ENCODE data around the gene NDRG2. TPM values are rescaled to one million over a fixed set of nuclear protein-coding genes. Genes with fewer than 3 reads are reported as not detected.
A peak's percentile ranks its signal among the peaks of the same experiment; 100 is the strongest.

NDRG2 gene
- 100 to 1,000 TPM; 335 to 360 TPM for total RNA-seq

DNA sequence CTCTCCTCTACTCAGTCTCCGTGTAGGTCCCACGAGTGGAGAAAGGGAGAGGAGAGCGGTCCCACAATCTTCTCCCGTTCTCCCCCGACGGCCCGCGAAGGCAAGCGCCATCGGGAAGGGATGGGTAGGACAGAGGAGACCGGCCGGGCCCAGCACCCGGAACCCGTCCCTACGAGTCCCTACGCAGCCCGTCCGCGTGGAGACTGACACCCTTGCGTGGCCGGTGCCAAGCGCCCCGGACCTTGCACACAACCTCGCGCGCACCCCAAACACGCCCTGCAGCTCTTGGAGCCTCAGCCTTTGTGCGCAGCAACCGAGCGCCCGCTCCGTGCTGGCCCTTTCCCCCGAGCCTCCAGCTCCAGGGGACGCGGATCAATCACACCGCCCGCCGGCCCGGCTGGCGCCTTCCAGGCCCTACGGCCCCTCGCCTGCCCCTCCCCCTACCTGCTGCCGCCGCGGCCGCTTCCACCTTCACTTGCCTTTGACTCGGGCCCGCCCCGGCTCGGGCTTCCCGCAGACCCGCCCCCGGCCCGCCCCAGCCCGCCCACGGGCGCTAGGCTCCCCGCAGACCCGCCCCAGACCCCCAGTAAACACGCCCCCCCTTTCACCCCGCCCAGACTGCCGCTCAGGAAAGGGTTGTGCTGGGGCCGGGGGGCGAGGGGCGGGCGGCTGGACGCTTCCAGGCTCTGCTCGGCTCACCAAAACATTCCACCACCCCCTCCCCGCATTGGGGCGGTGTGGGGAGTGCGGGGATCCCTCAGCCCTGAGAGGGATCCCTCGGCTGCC, at the start of gene NDRG2:
Gene NDRG2, minus strand, starts transcription at position 477 of the 786 bp plus-strand sequence. CDS start 1,746 bp downstream, outside the sequence.
- Histone ChIP-seq H3K36me3 (peaks cover 23% of the 10 kb centered on the region), H3K4me3 (peak within 1 kb of the TSS; percentile 85 to 89), H3K9me3 (no peaks in the 10 kb centered on the region), H3K4me1 (peaks cover 0 to 38% of the 10 kb centered on the region in 2 donors), H3K27me3 (no peaks in the 10 kb centered on the region), H3K27ac (peak within 1 kb of the TSS; percentile 96 to 98)
- peak; percentile 72 for DNase-seq (ENCODE audit: low spot score)
- TF ChIP-seq, protein P1, sequence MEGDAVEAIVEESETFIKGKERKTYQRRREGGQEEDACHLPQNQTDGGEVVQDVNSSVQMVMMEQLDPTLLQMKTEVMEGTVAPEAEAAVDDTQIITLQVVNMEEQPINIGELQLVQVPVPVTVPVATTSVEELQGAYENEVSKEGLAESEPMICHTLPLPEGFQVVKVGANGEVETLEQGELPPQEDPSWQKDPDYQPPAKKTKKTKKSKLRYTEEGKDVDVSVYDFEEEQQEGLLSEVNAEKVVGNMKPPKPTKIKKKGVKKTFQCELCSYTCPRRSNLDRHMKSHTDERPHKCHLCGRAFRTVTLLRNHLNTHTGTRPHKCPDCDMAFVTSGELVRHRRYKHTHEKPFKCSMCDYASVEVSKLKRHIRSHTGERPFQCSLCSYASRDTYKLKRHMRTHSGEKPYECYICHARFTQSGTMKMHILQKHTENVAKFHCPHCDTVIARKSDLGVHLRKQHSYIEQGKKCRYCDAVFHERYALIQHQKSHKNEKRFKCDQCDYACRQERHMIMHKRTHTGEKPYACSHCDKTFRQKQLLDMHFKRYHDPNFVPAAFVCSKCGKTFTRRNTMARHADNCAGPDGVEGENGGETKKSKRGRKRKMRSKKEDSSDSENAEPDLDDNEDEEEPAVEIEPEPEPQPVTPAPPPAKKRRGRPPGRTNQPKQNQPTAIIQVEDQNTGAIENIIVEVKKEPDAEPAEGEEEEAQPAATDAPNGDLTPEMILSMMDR (IDR thresholded peaks at IDR 0.05), result no peak

DNA sequence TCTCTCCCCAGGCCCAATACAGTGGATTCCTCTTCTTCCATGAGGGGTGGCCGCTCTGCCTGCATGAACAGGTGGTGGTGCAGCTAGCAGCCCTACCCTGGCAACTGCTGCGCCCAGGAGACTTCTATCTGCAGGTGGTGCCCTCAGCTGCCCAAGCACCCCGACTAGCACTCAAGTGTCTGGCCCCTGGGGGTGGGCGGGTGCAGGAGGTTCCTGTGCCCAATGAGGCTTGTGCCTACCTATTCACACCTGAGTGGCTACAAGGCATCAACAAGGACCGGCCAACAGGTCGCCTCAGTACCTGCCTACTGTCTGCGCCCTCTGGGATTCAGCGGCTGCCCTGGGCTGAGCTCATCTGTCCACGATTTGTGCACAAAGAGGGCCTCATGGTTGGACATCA, 49.1 kb upstream of the NDRG2 start:
- Histone ChIP-seq H3K4me3 (no peak overlapping the region), H3K9me3 (no peaks in the 10 kb centered on the region), H3K27ac (no peak overlapping the region), H3K36me3 (peaks cover 32% of the 10 kb centered on the region), H3K27me3 (no peaks in the 10 kb centered on the region), H3K4me1 (peaks cover 0 to 35% of the 10 kb centered on the region in 2 donors)
- DNase-seq (ENCODE audit: low spot score), result no peak
- TF ChIP-seq, protein P1 (IDR thresholded peaks at IDR 0.05), result no peak

DNA sequence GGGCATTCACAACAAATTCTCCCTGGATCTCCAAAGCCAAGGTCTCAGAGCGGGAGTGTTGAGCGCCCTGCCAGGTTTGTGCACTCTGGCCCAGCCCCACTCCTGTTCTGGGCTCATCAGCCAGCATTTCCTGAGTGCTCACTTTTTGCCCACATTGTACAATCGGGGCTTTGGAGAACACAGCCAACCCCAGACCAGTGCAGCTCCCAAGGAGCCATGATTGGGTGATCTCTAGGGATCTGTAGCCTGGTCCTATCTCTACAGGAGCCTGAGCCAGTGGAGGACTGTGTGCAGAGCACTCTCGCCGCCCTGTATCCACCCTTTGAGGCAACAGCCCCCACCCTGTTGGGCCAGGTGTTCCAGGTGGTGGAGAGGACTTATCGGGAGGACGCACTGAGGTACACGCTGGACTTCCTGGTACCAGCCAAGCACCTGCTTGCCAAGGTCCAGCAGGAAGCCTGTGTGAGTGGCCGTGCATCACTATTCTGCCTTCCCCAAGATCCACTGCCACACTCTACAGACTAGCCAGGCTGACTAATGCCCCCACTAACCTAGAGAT, 48.0 kb upstream of the NDRG2 start:
- Histone ChIP-seq H3K36me3 (peaks cover 22% of the 10 kb centered on the region), H3K4me1 (peaks cover 0 to 41% of the 10 kb centered on the region in 2 donors), H3K27ac (peak overlapping the region; percentile 88 to 90), H3K9me3 (no peaks in the 10 kb centered on the region), H3K27me3 (no peaks in the 10 kb centered on the region), H3K4me3 (no peak overlapping the region)
- TF ChIP-seq, protein P1 (IDR thresholded peaks at IDR 0.05), result no peak
- DNase-seq (ENCODE audit: low spot score), result no peak

DNA sequence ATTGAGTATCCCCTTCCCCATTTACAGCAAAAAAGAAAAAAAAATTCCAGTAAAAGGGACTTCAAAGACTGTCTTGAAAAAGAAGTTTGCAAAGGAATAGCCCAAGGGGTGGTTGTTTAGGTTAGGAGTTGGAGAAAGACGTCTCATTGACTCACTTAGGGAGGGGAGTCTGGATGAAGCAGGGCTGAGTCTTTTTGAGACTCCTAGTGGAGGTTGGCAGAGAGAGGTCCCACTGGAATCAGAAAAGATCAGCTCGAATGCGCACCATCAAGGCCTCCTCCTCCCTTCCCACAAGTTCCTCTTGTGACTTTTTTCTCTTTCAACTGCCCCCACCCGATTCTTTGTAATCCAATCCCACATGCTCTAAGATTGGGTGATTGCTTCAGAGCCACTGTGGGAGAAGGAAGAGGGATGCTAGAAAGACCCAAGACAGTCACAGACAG, 47.2 kb upstream of the NDRG2 start:
- DNase-seq (ENCODE audit: low spot score), result peak; percentile 78
- TF ChIP-seq, protein P1 (IDR thresholded peaks at IDR 0.05), result no peak
- H3K36me3 ChIP-seq, result peaks cover 17% of the 10 kb centered on the region
- no peaks in the 10 kb centered on the region for H3K9me3 ChIP-seq
- H3K27me3 ChIP-seq, result no peaks in the 10 kb centered on the region
- H3K27ac ChIP-seq, result peak overlapping the region; percentile 88 to 90
- H3K4me3 ChIP-seq, result peak overlapping the region; percentile 64 to 83
- H3K4me1 ChIP-seq, result peaks cover 0 to 41% of the 10 kb centered on the region in 2 donors

DNA sequence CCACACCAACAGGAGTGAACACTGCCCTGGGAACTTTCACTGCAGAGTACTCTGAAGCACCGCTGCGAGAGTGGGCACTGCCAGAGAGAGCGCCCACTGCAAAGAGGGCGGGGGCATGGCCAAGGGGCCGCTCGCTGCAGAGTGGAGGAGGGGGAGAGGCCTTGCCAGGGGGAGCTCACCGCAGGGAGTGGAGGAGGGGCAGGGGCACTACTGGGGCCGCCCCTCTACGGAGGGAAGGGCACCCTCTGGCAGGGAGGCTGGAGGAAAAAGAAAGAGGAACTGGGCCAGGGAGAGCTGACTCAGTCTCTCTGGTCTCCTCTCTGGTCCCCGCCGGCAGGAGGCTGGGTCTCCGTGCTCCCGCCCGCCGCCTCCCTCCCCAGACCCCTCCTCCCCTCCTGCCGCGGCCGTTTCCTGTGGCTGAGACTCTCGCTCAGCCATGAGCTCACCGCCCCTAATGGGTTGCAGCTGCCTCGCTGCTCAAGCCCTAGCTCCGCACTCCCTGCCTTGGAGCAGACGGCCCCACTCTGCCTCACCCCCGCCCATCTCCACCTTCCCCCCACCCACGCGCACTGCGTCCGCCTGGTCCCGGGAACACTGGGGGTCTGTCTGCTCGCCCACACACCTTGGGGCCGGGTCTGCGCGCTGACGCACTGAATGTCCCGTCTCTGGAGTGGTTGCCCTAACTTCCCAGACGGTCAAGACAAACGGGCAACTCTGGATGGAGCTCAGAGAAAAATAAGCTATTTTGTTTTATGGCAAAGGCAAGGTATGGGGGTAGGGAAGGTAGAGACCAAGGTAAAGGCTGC, 46.6 kb upstream of the NDRG2 start:
- Histone ChIP-seq H3K4me1 (peaks cover 0 to 41% of the 10 kb centered on the region in 2 donors), H3K36me3 (peaks cover 11% of the 10 kb centered on the region), H3K27ac (peak overlapping the region; percentile 88 to 90), H3K4me3 (peak overlapping the region; percentile 64 to 83), H3K27me3 (no peaks in the 10 kb centered on the region), H3K9me3 (no peaks in the 10 kb centered on the region)
- TF ChIP-seq, protein P1 (IDR thresholded peaks at IDR 0.05), result no peak
- DNase-seq (ENCODE audit: low spot score), result peak; percentile 89

All from right atrium auricular region (tissue), 2 donors.